Thyroid gland (tissue), 4 donors: Measurements from ENCODE around the gene TAGAP.

Source experiments
- POLR2A ChIP-seq, 2 donors: fragments of 450-650 bp; IDR thresholded peaks; one replicate each; pipeline ENCODE4 v1.6.1; 2017; ENCODE audit warnings: antibody characterized with exemption in 2 of 2, mild to moderate bottlenecking in 2 of 2, moderate library complexity in 1 of 2
- TF ChIP-seq, protein P1 (sequence below), 6 experiments: fragments of 200-600 bp in 3 of 6; fragments of 450-650 bp in 3 of 6; sonication (generic) in 3 of 6; IDR thresholded peaks; one replicate each; pipeline ENCODE4 v1.5.1; 2016 to 2019; ENCODE audit warnings: antibody characterized with exemption in 6 of 6, mild to moderate bottlenecking in 2 of 6, inconsistent platforms in 1 of 6, moderate library complexity in 1 of 6

- TF ChIP-seq, protein P1, sequence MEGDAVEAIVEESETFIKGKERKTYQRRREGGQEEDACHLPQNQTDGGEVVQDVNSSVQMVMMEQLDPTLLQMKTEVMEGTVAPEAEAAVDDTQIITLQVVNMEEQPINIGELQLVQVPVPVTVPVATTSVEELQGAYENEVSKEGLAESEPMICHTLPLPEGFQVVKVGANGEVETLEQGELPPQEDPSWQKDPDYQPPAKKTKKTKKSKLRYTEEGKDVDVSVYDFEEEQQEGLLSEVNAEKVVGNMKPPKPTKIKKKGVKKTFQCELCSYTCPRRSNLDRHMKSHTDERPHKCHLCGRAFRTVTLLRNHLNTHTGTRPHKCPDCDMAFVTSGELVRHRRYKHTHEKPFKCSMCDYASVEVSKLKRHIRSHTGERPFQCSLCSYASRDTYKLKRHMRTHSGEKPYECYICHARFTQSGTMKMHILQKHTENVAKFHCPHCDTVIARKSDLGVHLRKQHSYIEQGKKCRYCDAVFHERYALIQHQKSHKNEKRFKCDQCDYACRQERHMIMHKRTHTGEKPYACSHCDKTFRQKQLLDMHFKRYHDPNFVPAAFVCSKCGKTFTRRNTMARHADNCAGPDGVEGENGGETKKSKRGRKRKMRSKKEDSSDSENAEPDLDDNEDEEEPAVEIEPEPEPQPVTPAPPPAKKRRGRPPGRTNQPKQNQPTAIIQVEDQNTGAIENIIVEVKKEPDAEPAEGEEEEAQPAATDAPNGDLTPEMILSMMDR (IDR thresholded peaks at IDR 0.05): no peak
- TF ChIP-seq POLR2A (IDR thresholded peaks at IDR 0.05): no peak
These were observed 7.9 kb upstream of the TAGAP start for GRCh38 chr6:159052720-159053119.
